Endothelial cell of hepatic sinusoid (primary cell): ENCODE data around the gene HOXA6.

Experiments
- in situ Hi-C: cut with HindIII; loops from 2 replicates; pipeline ENCODE4 v1.10.0; 2017; ENCODE audit warnings: low sequenced_read_pairs

The HOXA6 gene

GRCh38 chr7:27126596-27127327, 20.8 kb downstream of the HOXA6 start:
- in situ Hi-C loops: loop anchor here (5.0 kb wide), 4 partner anchors 36 to 434 kb away; no protein-coding TSS in a partner anchor

DNA sequence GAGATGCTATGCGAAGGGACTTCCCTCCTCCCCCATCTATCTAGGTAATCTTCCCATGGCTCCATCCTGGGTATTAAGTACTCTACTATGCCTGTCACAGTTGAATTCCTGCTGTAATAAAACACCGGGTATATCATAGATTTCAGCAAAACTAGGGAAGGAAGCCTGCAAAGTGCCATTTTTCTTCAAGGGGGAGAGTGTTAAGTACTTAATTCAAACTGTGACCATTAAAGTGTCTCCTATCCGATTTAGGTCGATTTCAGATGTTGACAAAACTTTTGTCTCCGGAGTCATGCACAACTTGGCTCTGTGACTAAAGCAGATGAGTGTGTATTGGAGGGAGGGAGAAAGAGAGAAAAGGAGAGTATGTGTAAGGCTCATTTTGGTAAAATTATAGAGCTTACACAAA, 21.6 kb downstream of the HOXA6 start:
- in situ Hi-C loops: loop anchor here (5.0 kb wide), 4 partner anchors 36 to 434 kb away; no protein-coding TSS in a partner anchor

GRCh38 chr7:27124902-27125689, 22.5 kb downstream of the HOXA6 start:
- in situ Hi-C loops: loop anchor here (5.0 kb wide), 4 partner anchors 37 to 433 kb away; no protein-coding TSS in a partner anchor

DNA sequence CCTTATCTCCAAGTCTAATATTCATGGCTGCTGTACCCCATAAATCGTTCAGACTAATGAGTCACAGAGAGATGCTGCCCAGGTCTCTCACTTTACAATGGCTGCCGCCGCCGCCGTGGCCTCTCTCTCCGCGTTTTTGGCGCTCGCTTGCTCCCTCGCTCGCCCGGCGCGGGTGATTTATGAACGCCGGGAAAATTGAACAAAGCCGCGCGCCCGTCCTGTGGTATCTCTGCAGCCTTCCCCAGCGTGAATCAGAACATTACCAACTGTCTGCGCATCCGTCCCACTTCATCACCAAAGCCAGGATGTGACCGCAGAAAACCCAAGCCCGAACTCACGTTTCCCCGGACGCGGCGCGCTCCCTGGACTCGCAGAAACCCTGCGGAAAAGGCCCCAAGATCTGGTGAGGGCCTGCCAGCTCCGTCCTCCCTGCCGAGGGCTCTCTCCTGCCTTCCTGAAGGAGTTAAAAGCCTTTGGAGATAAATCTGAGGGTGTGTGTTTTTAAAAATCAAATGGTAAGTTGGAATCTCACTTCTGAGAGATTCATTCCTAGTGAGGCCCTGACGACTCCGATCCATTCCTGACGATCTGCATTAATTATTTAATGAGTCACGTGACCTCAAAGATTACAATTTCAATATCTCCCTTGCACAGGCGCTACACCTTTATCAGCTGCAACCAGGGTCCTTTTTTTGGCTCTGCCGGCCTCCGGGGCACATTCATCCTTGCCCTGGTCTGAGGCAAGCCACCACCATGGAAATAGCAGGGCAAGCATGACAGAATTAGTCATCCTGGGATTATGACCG, 23.3 kb downstream of the HOXA6 start:
- in situ Hi-C loops: no loop called here

- in situ Hi-C loops: no loop called here
Observed at GRCh38 chr7:27123477-27124053, 24.0 kb downstream of the HOXA6 start.

DNA sequence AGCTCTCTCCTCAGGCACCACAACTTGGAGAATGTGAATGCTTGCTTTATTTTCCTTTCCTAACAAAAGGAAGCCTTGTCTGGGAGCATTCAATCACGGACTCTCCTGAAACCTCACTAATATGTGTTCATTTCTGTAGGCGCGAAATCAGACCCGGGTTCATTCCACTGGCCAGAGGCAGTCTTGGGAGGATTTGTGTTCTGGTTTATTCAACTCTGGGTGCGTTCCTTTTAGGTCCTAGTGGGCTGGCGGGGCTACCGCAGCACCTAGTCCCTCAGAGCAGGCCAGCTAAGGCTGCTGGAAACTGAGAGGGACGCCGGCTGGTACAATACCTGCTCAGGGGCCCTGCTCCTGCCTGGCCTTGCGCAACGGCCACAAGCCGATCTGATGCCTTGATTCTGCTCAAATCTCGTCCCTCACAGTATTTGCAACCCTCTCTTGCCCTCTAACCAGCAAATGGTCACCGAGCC, 24.5 kb downstream of the HOXA6 start:
- in situ Hi-C loops: no loop called here

GRCh38 chr7:27122077-27122910, 25.3 kb downstream of the HOXA6 start:
- in situ Hi-C loops: no loop called here

DNA sequence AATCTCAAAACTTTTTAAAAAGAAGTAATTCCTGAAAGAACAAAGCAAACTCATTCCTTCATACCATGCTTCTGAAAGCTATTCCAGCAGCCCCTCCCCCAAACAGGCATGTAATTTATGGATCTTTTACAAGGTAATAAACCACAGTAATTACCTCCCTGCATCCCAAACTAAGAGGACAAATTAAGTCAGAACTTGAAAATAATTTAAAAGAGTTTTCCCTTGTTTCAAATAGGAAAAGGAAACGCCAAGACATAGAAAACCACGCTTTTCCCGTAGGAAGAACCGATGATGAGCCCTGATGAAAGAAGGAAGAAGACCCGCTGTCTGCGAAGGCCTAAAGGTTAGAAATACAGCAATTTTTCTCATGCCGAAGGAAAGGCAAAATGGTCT, 25.9 kb downstream of the HOXA6 start:
- in situ Hi-C loops: no loop called here

DNA sequence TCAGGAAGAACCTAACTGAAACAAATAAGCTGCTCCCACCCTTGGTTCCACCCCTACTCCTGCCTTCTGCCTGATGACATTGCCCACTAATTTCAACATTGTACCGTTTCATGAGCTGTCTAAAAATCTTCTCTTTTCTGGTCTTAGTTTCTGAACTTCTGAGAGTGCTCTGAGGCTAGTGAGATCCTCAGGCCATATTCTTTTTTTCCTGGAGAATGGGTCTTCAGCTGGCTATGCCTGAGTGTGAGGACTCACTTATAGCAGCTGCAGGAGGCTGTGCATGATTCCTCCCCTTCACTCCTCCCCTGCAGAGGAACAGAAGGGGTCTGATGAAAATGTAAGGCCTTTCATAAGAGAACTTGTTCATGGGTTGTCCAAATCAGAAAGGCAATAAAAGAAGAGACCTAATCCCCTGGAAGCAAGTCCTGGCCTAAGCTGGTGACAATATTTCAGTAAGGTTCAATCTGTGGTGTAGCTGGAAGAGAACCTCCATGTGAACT, 28.1 kb downstream of the HOXA6 start:
- in situ Hi-C loops: no loop called here

DNA sequence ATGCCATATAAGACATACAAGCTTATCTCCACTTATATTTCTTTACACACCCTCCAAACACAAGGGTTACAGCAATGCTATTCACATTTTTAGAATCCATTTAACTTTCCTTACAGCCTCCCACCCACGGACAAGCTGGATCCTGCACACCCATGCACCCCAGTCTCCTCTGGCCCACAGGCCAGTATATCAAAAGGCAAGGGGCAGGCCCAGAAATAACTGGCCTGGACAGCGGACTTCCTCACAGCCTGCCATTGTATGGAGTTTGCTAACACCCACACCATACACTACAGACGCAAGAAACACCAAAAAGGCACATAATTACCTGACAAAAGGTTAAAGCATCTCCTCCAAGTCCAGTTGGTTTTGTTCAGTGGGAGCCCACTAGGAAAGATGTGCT, 29.0 kb downstream of the HOXA6 start:
- in situ Hi-C loops: no loop called here

DNA sequence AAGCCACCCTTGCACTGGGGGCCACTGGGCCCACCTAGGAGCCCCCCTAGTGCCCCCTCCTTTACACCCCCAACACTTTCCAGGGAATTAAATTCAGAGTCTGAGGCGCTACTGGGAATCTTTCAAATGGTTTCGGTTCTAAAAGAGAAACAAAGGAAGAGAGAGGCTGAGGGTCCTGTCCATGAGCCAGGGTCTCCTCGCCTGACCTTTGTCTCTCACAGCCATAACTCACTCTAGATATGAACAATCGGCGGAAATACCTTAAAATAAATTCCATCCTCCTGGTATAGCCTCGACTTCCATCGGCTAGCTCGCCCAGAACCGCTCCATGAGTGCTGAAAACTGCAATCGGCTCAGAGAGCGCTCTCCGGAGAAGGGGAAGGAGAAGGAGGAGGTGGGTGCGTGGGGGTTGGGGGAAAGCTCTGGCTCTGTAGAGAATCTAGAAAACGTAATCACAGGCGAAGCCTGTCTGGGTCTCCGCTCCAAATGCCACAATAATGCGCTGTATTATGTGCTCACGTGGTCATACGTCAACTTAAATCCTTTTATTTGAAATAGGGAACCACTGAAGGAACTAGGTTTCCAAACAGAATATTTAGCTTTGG, 29.6 kb downstream of the HOXA6 start:
- in situ Hi-C loops: no loop called here

DNA sequence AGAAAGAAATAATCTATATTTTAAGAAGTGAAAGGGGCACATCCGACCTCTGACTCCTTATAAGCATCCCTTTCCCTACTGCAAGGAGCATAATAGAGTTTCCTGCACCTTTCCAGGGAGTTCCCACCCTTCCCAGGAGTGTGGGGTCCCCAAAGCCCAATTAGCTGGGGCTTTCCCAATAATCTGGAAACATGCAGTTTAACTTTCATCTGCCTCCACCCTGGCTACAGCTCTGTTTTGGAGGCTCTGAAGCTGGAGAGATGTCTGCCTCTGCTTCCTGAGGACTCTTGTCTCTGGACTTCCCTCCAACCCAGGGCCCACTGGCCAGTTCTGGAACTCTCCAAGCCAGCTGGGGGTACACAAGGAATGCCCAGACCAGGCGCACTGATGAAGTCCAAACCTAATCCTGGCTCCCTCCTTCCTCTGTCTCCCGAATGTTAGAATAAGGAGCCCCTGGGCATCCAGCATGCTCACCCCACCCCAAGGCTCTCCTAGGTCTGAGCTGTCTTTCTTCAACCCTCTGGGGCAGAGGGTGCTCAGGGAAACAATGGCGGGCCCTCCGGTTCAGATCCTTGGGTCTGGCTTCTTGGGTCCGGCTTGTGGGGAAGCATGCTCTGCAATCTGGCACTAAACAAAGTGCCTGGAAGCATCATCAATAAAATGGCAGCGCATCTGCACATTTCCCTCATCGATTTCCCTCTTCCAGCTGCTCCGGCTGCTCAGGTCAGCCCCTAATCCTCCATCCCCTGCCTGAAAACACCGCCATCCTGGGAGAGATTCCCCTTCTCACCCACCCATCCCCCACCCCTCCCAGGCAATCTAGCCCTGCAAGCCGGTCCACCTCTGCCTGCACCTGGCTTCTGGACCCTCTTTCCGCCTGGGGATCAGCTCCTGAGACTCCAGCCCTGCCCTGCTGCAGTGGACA, 30.4 kb downstream of the HOXA6 start:
- in situ Hi-C loops: no loop called here

DNA sequence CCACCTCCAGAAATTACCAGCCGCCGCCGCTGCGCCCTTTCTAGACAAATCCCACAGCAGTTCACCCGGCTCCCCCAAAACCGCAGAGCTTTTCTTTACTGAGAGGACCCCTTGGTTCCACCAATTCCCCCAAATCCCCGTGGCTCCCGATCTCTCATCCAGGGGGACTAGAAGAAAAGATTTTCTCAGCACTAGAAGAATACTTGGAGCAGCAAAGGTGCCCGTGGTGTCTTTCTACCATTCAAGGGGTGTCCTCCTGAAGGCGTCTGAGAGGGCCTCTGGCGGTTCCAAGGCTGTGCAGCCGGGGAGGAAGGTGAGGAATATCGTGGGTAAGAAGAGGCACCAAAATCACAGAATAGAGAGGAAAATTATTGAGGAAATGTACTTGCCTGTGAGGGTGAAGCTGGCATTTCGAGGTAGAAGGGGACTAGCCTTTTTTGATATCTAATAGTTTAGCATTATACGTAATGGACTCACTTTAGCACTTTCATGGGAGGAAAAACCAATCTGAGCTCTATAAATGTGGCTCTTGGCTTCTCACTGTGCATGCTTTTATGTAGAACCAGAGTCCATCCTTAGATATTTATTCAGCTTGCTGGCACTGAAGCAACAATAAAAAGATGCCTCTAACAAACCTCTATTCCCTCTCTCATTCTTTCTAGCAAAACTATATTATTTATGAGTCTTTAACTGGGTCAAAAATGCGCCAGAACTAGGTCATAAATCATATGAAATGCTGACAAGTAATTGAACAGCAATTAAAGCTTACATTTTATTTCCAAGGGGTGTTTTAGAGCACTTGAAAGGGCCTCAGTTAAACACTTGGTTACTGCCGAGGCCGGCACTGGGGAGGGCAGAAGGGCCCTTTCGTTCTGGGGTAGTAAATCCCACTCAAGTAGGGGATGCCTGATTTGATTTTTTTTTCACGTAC, 31.3 kb downstream of the HOXA6 start:
- in situ Hi-C loops: no loop called here

GRCh38 chr7:27115221-27116026, 32.1 kb downstream of the HOXA6 start:
- in situ Hi-C loops: no loop called here

- in situ Hi-C loops: no loop called here
Observed at GRCh38 chr7:27114881-27115220, 32.7 kb downstream of the HOXA6 start.

DNA sequence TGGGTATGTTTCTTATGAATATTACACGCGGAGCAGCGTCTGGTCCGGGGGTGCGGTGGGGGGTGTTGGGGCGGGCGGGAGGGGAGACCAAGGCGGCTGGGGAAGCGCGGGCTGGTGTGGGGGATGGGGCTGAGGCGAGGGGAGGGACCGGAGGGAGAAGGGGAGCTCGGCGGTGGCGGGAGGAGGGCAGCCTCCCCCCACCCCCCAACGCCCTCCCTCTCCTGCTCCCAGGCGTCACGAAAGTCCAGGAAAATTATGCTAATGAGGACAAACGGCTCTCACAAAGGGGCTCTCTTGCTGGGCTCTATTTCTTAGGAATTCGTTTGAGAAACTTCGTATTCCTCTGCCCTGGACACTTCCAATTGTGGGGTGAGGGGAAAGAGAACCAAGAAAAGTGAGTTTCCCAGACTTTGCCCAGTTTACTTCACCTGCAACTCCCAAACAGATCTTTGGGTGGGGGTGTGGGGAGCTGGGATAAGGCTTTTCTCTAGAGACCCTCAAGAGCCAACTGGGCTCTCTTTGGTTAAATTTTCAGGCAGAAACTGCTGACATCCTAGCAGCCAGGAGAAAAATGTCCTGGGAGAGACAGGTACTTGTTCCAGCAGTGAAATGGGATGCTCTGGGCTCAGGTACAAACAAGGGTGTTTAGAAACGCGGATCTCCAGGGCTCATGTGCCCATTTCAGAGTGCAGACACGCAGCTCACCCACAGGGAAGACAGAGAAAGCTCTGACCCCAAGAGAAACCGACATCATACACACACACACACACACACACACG, 33.4 kb downstream of the HOXA6 start:
- in situ Hi-C loops: no loop called here
